Activated B cell treated with CpG ODN at 0.5 μM for 24 hours (primary cell): ENCODE measurements around the gene SELENOH. TPM values are rescaled to one million over a fixed set of nuclear protein-coding genes. Genes with fewer than 3 reads are reported as not detected.
"Not testable (repeated sequence)": the region's sequence is repeated elsewhere in the genome, so short reads cannot be mapped to it uniquely, and the experiment has no call there.

Experiments used
- ATAC-seq: fragments of 200-7000 bp; cut with Tn5 transposase; one replicate; pipeline ENCODE4 v1.10.0; 2021; ENCODE audit warnings: low read depth, mild to moderate bottlenecking, moderate library complexity
- CTCF ChIA-PET: fragments of 350-600 bp; sonication (Branson Sonifier 250); formaldehyde crosslinking; loops from one replicate; lab custom pipeline; 2021; ENCODE audit warnings: antibody characterized with exemption; lab: Charles Lee
- POLR2A ChIA-PET: fragments of 350-600 bp; sonication (Branson Sonifier 250); formaldehyde crosslinking; loops from one replicate; lab custom pipeline; 2021; ENCODE audit warnings: antibody characterized with exemption; lab: Charles Lee
- DNase-seq: peaks from one replicate; pipeline ENCODE4 v3.0.0; 2022
- H3K27ac Mint-ChIP-seq: one replicate; pipeline ENCODE4 v1.8.0; 2020; ENCODE audit warnings: mixed read lengths
- H3K27me3 Mint-ChIP-seq: one replicate; pipeline ENCODE4 v1.8.0; 2021; ENCODE audit warnings: mixed read lengths
- H3K36me3 Mint-ChIP-seq: one replicate; pipeline ENCODE4 v1.8.0; 2021; ENCODE audit warnings: low read depth, mixed read lengths
- H3K4me1 Mint-ChIP-seq: one replicate; pipeline ENCODE4 v1.8.0; 2021; ENCODE audit warnings: mixed read lengths
- H3K4me3 Mint-ChIP-seq: one replicate; pipeline ENCODE4 v1.8.0; 2020; ENCODE audit warnings: mild to moderate bottlenecking, mixed read lengths
- H3K9me3 Mint-ChIP-seq: one replicate; pipeline ENCODE4 v1.8.0; 2020; ENCODE audit warnings: mixed read lengths
- CTCF ChIP-seq: fragments of 200-600 bp; IDR thresholded peaks from one replicate; pipeline ENCODE4 v1.8.0; 2022; ENCODE audit warnings: antibody characterized with exemption, mild to moderate bottlenecking
- intact Hi-C: fragments of 100-400 bp; cut with micrococcal nuclease; formaldehyde crosslinking; loops from one replicate; pipeline ENCODE4 v1.15.1; 2024
- total RNA-seq: library from RNA; stranded (reverse); gene quantifications from 2 replicates; pipeline ENCODE4 v1.2.3, GENCODE V29; 2022

SELENOH gene
- total RNA-seq, 1 donor from 2014 or later: 210 TPM

- intact Hi-C loops: loop anchor here (1.0 to 2.0 kb wide), 9 partner anchors 29 to 866 kb away; partner anchors contain the start of genes CLP1, SELENOH, SSRP1 and TIMM10
- ATAC-seq: peak; percentile 87
- no peak for TF ChIP-seq CTCF
- POLR2A ChIA-PET: interaction anchor here (0.6 to 1.9 kb wide), 21 partner anchors 10 to 306 kb away, joined by 3 to 21 read pairs (median 4); partner anchors contain the start of genes CLP1, SELENOH, TIMM10 and ZDHHC5
- H3K9me3 Mint-ChIP-seq: no peaks in the 10 kb centered on the region
- H3K27ac Mint-ChIP-seq: peak within 1 kb of the TSS; percentile 96
- peaks cover 25% of the 10 kb centered on the region for H3K36me3 Mint-ChIP-seq
- peaks cover 47% of the 10 kb centered on the region for H3K4me1 Mint-ChIP-seq
- no peaks in the 10 kb centered on the region for H3K27me3 Mint-ChIP-seq
- peak within 1 kb of the TSS; percentile 98 for H3K4me3 Mint-ChIP-seq
- DNase-seq: peak; percentile 75
- CTCF ChIA-PET: interaction anchor here (0.9 to 4.1 kb wide), 3 partner anchors 29 to 255 kb away, joined by 3 to 26 read pairs (median 5); partner anchors contain the start of gene SELENOH
Measured at GRCh38 chr11:57712256-57713150, 28.8 kb upstream of the SELENOH start, which contains the start of gene TMX2. TSS of gene TMX2 (plus strand) at chr11:57712593. CDS start at chr11:57712619, 26 bp downstream.

- ChIA-PET POLR2A (interaction anchor here (1.0 to 1.2 kb wide), 2 partner anchors 19 to 28 kb away, joined by 3 to 7 read pairs; partner anchors contain the start of gene SELENOH), CTCF (interaction anchor here (1.1 to 1.6 kb wide), 2 partner anchors 81 to 87 kb away, joined by 3 to 13 read pairs; no protein-coding TSS in a partner anchor)
- Mint-ChIP-seq H3K27me3 (no peaks in the 10 kb centered on the region), H3K4me3 (peak overlapping the region; percentile 98), H3K9me3 (no peaks in the 10 kb centered on the region), H3K36me3 (peaks cover 27% of the 10 kb centered on the region), H3K27ac (no peak overlapping the region), H3K4me1 (peaks cover 41% of the 10 kb centered on the region)
- intact Hi-C loops: loop anchor here (2.0 kb wide), 1 partner anchor 379 kb away; the partner anchor contains the start of gene SSRP1
- no peak for TF ChIP-seq CTCF
- ATAC-seq: no peak
- no peak for DNase-seq
Measured at GRCh38 chr11:57713835-57714234, 27.5 kb upstream of the SELENOH start.

- H3K27me3 Mint-ChIP-seq, CTCF ChIA-PET, POLR2A ChIA-PET, intact Hi-C loops, H3K4me3 Mint-ChIP-seq, H3K9me3 Mint-ChIP-seq, ATAC-seq, H3K27ac Mint-ChIP-seq, DNase-seq: not testable (repeated sequence)
- Mint-ChIP-seq H3K36me3 (peaks cover 33% of the 10 kb centered on the region), H3K4me1 (peaks cover 25% of the 10 kb centered on the region)
Measured at GRCh38 chr11:57716726-57717125, 24.6 kb upstream of the SELENOH start.

GRCh38 chr11:57727185-57727584 is 14.1 kb upstream of the SELENOH start:
- no peaks in the 10 kb centered on the region for H3K27me3 Mint-ChIP-seq
- H3K9me3 Mint-ChIP-seq: no peaks in the 10 kb centered on the region
- peaks cover 17% of the 10 kb centered on the region for H3K36me3 Mint-ChIP-seq
- H3K4me3 Mint-ChIP-seq: no peak overlapping the region
- ChIA-PET POLR2A (interaction anchor here (0.7 to 1.1 kb wide), 2 partner anchors 14 to 22 kb away, joined by 4 read pairs; partner anchors contain the start of gene SELENOH), CTCF (interaction anchor here (1.1 kb wide), 1 partner anchor 73 kb away, joined by 4 read pairs; no protein-coding TSS in a partner anchor)
- intact Hi-C loops: no loop called here
- TF ChIP-seq CTCF: no peak
- DNase-seq (no peak), ATAC-seq (no peak)
- H3K27ac Mint-ChIP-seq: no peak overlapping the region
- peaks cover 10% of the 10 kb centered on the region for H3K4me1 Mint-ChIP-seq

GRCh38 chr11:57728829-57729228 is 12.5 kb upstream of the SELENOH start:
- H3K9me3 Mint-ChIP-seq: no peaks in the 10 kb centered on the region
- H3K36me3 Mint-ChIP-seq: peaks cover 18% of the 10 kb centered on the region
- no peak for ATAC-seq
- ChIA-PET POLR2A (interaction anchor here (0.7 to 1.5 kb wide), 3 partner anchors 13 to 17 kb away, joined by 3 to 5 read pairs (median 5); partner anchors contain the start of genes MED19, SELENOH and TMX2), CTCF (no interaction called here)
- intact Hi-C loops: no loop called here
- no peaks in the 10 kb centered on the region for H3K27me3 Mint-ChIP-seq
- peak overlapping the region; percentile 43 for H3K27ac Mint-ChIP-seq
- no peak for DNase-seq
- H3K4me1 Mint-ChIP-seq: peaks cover 10% of the 10 kb centered on the region
- TF ChIP-seq CTCF: no peak
- no peak overlapping the region for H3K4me3 Mint-ChIP-seq
